NCI-H1417 (cell line): ENCODE data around the gene CEP85L.

ENCODE experiments used
- DNase-seq, 3 experiments: peaks; one replicate each; lab custom pipeline; 2025; lab: John Stamatoyannopoulos, UW

CEP85L gene

DNA sequence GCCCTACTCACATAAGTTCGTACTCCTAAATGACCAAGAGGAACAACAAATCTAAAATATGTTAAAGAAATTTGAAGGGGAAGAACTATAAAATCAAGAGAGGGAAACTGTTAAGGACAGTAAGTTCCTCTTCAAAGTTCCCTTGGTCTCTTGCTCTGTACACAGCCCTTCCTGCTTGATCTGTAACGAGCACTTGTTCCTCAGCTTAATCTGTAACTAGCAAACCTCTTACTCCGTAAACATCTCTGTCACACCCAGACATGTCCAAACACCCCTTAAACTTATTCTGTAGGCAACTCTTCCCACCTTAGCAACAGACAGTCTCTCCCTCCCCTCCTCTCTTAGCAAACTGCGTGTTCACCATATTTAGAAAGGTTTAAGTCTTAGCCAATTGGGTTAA is 73.4 kb downstream of the CEP85L start:
- DNase-seq = no peak

- peak in 2 of 3 experiments; percentile 2 to 20 for DNase-seq
These were observed 77.1 kb downstream of the CEP85L start for GRCh38 chr6:118574051-118574865.

DNA sequence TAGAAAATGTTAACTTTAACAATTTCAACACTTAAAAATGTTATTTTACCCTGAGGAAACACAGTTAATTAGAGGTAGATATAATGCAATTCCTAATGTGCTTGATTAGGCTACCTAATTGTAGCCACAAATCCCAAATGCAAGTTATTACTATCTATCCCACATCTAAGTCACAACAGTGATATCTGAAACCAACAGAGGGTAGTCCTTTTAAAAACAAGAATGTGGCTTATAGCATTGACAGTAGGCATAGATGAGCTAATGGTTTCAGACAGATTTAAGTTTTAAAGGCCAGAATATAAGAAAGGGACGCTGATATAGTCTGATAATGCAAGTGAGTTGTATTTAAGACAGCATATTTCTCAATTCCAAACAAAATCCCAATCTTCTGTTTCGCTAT is 80.3 kb downstream of the CEP85L start:
- DNase-seq = no peak

- DNase-seq = no peak
These were observed 81.9 kb downstream of the CEP85L start for GRCh38 chr6:118569498-118569897.

DNA sequence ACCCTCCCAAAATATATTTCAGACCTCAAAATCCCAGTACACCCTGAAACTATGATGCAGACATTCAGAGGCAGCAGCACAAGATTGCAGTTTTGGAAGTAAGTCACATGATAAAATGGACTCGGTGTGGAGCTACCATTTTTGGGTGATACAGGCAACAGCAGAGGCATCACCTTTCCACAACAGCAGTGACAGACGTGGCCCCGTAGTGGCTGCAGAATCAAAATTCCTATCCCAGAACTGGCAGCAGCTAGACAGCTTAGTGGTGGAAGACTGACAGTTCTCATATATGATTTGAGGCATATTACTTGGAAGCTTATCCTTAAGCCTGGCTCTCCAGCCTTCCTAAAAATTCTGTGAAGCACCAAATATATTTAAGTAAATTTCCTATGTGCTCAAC is 83.4 kb downstream of the CEP85L start:
- DNase-seq = no peak

DNA sequence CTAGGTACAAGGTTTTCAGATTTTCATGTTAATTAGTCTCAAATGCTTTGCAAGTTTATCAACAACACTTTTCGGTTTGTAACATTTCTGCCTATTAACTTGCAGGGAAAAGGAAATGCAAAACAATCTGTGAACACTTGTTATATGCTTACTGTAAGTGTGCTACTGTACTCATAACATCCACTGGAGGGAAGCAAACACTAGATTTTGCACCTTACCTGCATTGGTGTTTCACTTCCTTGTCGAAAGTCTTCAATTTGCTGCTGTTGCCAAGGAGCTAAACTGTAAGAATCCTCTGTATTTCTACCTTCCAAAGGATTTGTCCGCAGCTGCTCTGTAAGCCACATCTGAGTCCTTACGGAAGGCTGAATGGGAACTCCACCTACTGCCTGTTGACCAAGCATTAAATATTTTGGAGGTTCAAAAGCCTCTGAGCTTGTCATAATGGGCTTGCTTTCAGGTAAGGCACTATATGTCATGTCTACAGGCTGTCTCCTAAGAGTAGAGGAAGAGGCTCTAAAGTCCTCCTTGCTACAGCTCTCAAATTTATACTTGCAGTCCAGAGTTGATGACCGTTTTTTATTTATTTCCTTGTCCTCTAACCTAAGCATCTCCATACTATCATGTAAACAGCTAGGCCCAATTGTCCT is 86.0 kb downstream of the CEP85L start:
- DNase-seq = peak; percentile 11 to 65 (median 27)

GRCh38 chr6:118562959-118563358 is 88.4 kb downstream of the CEP85L start:
- no peak for DNase-seq

DNA sequence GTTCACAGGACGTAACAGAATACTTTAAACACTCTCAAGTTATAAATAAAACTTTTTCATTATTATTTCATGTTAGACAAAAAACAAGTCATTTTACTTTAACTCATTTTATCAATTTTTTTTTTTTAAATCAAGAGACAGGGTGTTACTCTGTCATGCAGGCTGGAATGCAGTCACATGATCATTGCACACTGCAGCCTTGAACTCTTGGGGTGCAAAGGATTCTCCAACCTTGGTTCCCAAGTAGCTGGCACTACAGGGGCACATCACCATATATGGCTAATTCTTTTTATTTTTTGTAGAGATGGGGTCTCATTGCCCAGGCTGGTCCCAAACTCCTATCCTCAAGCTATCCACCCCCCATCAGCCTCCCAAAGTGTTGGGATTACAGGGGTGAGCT is 89.1 kb downstream of the CEP85L start:
- DNase-seq = no peak

DNA sequence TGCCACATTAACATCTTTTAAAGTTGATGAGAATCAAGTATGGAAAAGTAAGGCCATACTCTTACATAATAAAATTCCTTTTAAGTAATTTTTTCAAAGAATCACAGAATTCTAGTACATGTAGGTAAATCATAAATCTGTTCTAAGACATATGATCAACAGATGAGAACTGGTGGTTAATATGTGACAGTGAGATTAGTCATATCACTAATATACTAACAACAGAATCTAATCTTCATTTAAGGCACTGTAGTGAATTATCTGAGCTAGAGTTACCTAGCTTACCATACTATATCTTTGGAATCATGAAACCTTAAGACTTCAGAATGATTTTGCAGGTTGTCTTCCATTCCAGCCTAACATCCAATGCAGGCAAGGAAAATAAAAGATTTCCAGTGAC is 91.7 kb downstream of the CEP85L start:
- DNase-seq = no peak

- DNase-seq = no peak
These were observed 92.8 kb downstream of the CEP85L start for GRCh38 chr6:118558464-118559217.

GRCh38 chr6:118554698-118555097 is 96.7 kb downstream of the CEP85L start:
- DNase-seq = no peak

- DNase-seq = no peak
These were observed 98.3 kb downstream of the CEP85L start for GRCh38 chr6:118553132-118553531.

DNA sequence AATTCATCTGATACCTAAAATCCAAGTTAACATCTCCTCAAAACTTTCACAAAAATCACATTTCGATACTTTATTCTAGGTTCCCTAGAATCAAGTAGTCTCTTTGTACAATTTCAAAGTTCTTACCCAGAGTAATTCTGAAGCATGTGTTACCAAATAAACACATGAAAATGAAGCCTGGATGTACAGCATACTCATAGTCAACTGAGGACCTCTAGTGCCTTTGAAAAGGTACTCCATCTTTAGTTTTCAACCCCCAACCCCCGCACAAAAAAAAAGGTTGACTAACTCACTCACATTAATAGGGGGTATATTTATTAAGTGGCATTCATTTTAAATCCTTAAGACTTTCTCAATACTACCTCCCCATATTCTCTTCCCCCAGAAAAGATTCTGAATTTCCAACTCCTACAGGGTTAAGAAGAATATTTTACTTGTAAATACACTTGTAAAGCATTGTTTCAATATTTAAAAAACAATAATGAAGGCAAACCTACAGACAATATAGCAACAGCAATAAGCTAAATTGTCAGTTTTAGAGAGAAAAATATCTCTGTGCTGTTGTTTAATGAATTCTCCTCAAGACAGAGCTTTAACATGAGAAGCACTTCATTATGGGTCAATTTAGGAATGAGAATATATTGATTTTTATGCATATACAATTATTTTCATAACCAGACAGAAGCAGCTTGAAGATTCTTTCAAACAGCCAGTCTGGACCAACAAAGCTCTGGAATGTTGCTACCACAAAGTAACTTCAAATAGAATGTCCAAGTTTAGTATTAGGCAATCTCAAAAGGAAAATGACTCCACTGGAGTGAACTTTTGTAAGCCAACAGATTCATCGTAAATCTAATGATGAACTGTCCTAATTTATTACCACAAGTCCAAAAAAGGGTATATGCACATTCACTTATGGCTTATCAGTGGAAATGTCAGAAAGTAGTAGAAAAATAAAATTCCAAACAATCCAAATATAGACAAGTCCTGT is 100.0 kb downstream of the CEP85L start:
- DNase-seq = peak; percentile 9 to 68 (median 45)

DNA sequence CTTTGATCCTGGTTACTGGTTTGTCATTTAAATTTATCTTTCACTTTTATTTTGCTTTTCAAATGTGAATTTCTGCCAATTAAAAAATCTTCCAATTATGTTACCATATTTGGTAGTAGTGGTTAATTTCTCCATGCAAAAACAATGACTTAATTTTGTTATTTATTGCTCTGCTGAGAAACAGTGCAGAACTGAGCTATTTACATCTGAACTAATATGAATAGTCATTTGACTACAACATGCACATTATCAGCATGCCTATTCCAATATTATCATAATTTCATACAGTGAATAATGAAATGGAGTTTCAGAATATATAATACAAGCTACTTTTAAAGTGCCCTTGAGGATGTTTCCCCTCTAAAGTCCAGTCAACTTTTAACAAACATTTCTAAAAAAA is 102.8 kb downstream of the CEP85L start:
- no peak for DNase-seq

- no peak for DNase-seq
These were observed 103.3 kb downstream of the CEP85L start, which contains the start of gene PLN for GRCh38 chr6:118548136-118548535. Gene PLN, plus strand, starts transcription at chr6:118548296. Its CDS starts 10,626 bp downstream, at chr6:118558922.

GRCh38 chr6:118546880-118547218 is 104.5 kb downstream of the CEP85L start:
- DNase-seq = no peak

DNA sequence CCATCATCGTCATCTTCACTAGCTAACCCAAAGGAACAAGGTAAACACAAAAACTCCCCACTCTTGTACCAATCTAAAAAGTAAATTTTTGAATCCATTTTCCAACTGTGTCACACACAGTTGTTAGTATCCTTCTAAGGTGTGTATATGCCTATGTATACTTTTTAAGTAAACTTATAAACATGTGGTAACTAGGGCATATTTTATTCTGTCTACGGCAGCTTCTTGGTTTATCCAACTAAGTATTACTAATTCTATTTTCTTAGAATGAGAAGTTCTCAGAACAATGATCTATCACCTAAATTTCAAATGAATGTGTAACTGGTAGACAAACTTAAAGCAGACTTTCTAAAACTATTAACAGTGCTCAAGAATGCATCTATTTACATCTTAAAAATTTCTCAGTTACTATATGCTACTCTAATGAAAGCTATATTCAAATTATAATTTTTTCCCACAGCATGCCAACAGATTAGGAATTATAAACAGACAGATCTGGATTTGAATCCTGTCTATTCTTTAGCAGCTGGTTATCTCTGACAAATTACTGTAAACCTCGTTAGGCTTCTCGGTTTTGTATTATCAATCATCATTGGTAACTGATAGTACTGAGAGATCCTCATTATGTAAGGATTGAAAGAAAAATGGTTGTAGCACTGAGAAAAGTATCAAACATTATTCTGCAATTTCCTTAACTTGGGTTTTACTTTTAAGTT is 105.1 kb downstream of the CEP85L start:
- DNase-seq = no peak

DNA sequence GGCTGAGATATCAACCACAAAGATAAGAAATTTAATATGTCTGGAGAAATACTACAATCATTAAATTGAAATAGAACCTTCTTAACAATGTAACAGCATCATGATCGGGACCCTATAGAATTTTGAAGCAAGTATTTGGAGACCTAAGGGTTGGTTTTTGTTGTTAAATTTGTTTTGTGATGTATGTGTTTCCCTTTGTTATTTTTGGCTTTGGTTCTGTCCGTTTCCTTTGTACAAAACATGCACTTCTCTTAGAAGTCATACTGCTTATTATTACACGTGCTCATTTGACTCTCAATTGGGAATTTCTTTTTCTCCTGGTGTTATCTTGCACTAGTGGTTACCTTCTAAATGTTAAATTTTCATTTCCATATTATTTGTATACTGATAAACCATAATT is 107.3 kb downstream of the CEP85L start:
- no peak for DNase-seq

DNA sequence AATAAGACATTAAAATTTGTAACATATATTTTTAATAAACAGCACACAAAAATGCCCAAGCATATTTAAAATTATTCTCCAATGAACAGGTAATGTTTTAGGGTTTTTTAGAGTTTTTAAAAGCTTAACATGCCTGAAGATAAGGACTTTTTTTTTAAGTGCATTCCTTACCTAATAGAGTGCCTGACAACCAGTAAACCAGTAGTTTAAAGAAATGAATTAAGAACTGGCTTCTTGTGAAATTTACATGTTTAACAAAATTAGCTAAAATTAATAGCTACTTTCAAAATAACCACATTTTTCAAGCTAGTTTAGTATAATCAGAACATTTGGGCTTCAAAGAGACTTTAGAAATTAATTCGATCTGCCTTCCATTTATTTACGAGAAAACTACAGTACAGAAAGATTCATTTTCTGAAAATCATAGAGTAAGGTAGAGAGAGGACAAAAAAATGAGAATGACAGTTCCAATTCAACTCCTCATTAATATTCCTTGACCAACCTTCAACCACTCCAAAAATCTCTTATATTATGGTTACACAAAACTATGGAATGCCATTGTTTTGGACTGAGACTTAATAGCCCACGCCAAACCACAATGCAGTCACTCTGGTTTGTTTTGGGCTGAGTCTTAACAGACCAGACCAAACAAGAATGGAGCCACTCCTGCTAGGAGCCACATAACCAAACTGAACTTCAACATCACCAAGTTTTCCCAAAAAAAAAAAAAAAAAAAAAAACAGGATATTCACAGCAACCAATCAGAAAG is 109.0 kb downstream of the CEP85L start:
- no peak for DNase-seq

DNA sequence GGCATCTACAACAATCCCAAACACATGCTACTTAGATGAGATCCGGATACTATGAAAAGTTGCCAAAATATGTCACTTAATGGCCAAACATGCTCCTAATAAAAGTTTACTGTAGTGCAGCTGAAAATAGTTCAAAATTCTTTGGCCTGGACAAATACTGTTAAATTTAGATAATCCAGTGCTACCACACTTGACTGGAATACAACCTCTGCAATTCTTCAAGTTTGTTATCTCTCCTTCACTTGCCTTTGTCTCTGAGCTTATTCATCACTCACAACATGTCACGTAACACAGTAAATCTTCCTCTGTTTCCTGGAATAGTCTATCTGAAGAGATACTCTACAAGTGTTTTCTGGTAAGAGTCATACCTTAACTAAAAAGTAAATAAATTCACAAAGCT is 113.8 kb downstream of the CEP85L start:
- no peak for DNase-seq
